A673 (cell line): ENCODE data around the gene ARID5B. TPM values are rescaled to one million over a fixed set of nuclear protein-coding genes. Genes with fewer than 3 reads are reported as not detected.

ENCODE experiments used
- BruUV-seq: library from RNA; stranded (reverse); fragments of 400-500 nt; replicated peaks from 2 replicates; lab custom pipeline; 2021; lab: Mats Ljungman, UMichigan
- CTCF ChIA-PET: fragments of 300-600 bp; sonication (Branson Sonifier 250); formaldehyde crosslinking; loops from one replicate; lab custom pipeline; 2022; ENCODE audit warnings: antibody characterized with exemption; lab: Charles Lee
- POLR2A ChIA-PET: fragments of 300-600 bp; sonication (Branson Sonifier 250); formaldehyde crosslinking; loops from one replicate; lab custom pipeline; 2022; ENCODE audit warnings: antibody characterized with exemption; ENCODE audit not compliant: low non-redundant PET; lab: Charles Lee
- DNase-seq: peaks from one replicate; pipeline ENCODE4 v3.0.0-alpha.2; 2015; ENCODE audit warnings: low spot score
- H3K27ac ChIP-seq: fragments of 200-600 bp; sonication (generic); 2 replicates; pipeline ENCODE4 v1.5.1; 2016; ENCODE audit warnings: mixed run types, low read depth, mild to moderate bottlenecking, mixed read lengths, antibody characterized with exemption, low read length; ENCODE audit not compliant: poor library complexity, severe bottlenecking
- H3K27me3 ChIP-seq: fragments of 200-600 bp; sonication (generic); replicated peaks from 2 replicates; pipeline ENCODE4 v1.6.1; 2017; ENCODE audit warnings: mixed run types, low read depth, mild to moderate bottlenecking, mixed read lengths, antibody characterized with exemption, low read length; ENCODE audit not compliant: insufficient read depth, poor library complexity
- H3K36me3 ChIP-seq: fragments of 200-600 bp; sonication (generic); 2 replicates; pipeline ENCODE4 v1.6.1; 2016; ENCODE audit warnings: mixed run types, mild to moderate bottlenecking, mixed read lengths, antibody characterized with exemption, low read length; ENCODE audit not compliant: insufficient read depth, poor library complexity, severe bottlenecking
- H3K4me1 ChIP-seq: fragments of 200-600 bp; sonication (generic); 2 replicates; pipeline ENCODE4 v1.6.1; 2017; ENCODE audit warnings: mixed run types, mild to moderate bottlenecking, mixed read lengths, antibody characterized with exemption, low read length; ENCODE audit not compliant: insufficient read depth, poor library complexity, severe bottlenecking
- H3K4me3 ChIP-seq: fragments of 200-600 bp; sonication (generic); 2 replicates; pipeline ENCODE4 v1.5.1; 2016; ENCODE audit warnings: low read depth, mixed run types, mild to moderate bottlenecking, mixed read lengths, low read length; ENCODE audit not compliant: poor library complexity, severe bottlenecking
- H3K9me3 ChIP-seq: fragments of 200-600 bp; sonication (generic); 2 replicates; pipeline ENCODE4 v1.6.1; 2016; ENCODE audit warnings: mixed run types, low read depth, mild to moderate bottlenecking, mixed read lengths, antibody characterized with exemption, low read length; ENCODE audit not compliant: poor library complexity, severe bottlenecking
- CTCF ChIP-seq: fragments of 300-800, 200-600 bp; sonication (generic); conservative IDR thresholded peaks from 2 replicates; pipeline ENCODE4 v1.5.1; 2017; ENCODE audit warnings: low read depth, mild to moderate bottlenecking, antibody characterized with exemption, low read length, moderate library complexity, mixed read lengths
- EZH2 ChIP-seq: fragments of 200-600 bp; sonication (generic); IDR thresholded peaks from 2 replicates; pipeline ENCODE4 v1.6.1; 2017; ENCODE audit warnings: borderline replicate concordance, low read depth, mild to moderate bottlenecking, mixed read lengths, antibody characterized with exemption, low read length; ENCODE audit not compliant: poor library complexity, severe bottlenecking
- intact Hi-C: fragments of 100-400 bp; cut with micrococcal nuclease; formaldehyde crosslinking; loops from one replicate; pipeline ENCODE4 v1.10.0; 2022; ENCODE audit not compliant: unreplicated experiment
- total RNA-seq: library from RNA; stranded (reverse); gene quantifications from 2 replicates; pipeline ENCODE4 v1.2.3, GENCODE V29; 2021

The ARID5B gene
- total RNA-seq, 1 experiment from 2014 or later: 29.0 TPM

- Histone ChIP-seq H3K9me3 (no peaks in the 10 kb centered on the region), H3K36me3 (no peaks in the 10 kb centered on the region), H3K4me3 (peak overlapping the region; percentile 40), H3K4me1 (peaks cover 48% of the 10 kb centered on the region), H3K27ac (peak overlapping the region; percentile 84), H3K27me3 (no peaks in the 10 kb centered on the region)
- POLR2A ChIA-PET: no interaction called here
- TSS peak; percentile 30 for BruUV-seq
- TF ChIP-seq EZH2 (no peak), CTCF (no peak)
- CTCF ChIA-PET: interaction anchor here (0.7 kb wide), 1 partner anchor 19 kb away, joined by 4 read pairs; no protein-coding TSS in a partner anchor
- peak; percentile 93 for DNase-seq
- intact Hi-C loops: loop anchor here (1.0 to 2.0 kb wide), 2 partner anchors 44 to 251 kb away; no protein-coding TSS in a partner anchor
Measured at GRCh38 chr10:61994405-61995219, 93.1 kb downstream of the ARID5B start.

GRCh38 chr10:61995220-61995503, 93.7 kb downstream of the ARID5B start:
- H3K4me3 ChIP-seq: peak overlapping the region; percentile 40
- TF ChIP-seq CTCF (no peak), EZH2 (no peak)
- BruUV-seq: no TSS peak
- no peaks in the 10 kb centered on the region for H3K9me3 ChIP-seq
- CTCF ChIA-PET: interaction anchor here (0.7 kb wide), 1 partner anchor 19 kb away, joined by 4 read pairs; no protein-coding TSS in a partner anchor
- H3K27me3 ChIP-seq: no peaks in the 10 kb centered on the region
- peak overlapping the region; percentile 84 for H3K27ac ChIP-seq
- DNase-seq: no peak
- peaks cover 43% of the 10 kb centered on the region for H3K4me1 ChIP-seq
- POLR2A ChIA-PET: no interaction called here
- no peaks in the 10 kb centered on the region for H3K36me3 ChIP-seq
- intact Hi-C loops: loop anchor here (2.0 kb wide), 1 partner anchor 44 kb away; no protein-coding TSS in a partner anchor

GRCh38 chr10:61998937-61999336, 97.4 kb downstream of the ARID5B start:
- Histone ChIP-seq H3K4me1 (peaks cover 21% of the 10 kb centered on the region), H3K36me3 (no peaks in the 10 kb centered on the region), H3K27ac (no peak overlapping the region), H3K9me3 (no peaks in the 10 kb centered on the region), H3K4me3 (no peak overlapping the region), H3K27me3 (no peaks in the 10 kb centered on the region)
- BruUV-seq: no TSS peak
- DNase-seq: no peak
- POLR2A ChIA-PET: no interaction called here
- intact Hi-C loops: no loop called here
- CTCF ChIA-PET: no interaction called here
- TF ChIP-seq EZH2 (no peak), CTCF (no peak)
